Stimulated activated CD4-positive, alpha-beta T cell treated with anti-CD3 and anti-CD28 coated beads, TNF-alpha, amount 100 ng/mL, for 1 hour (primary cell): ENCODE results near the gene DLX1.
"Not testable (repeated sequence)": the region's sequence is repeated elsewhere in the genome, so short reads cannot be mapped to it uniquely, and the experiment has no call there.

ENCODE experiments used
- DNase-seq, 3 donors: peaks; one replicate each; pipeline ENCODE4 v3.0.0-alpha.2; 2020; ENCODE audit warnings: low read depth in 3 of 3, low spot score in 1 of 3

The DLX1 gene

DNA sequence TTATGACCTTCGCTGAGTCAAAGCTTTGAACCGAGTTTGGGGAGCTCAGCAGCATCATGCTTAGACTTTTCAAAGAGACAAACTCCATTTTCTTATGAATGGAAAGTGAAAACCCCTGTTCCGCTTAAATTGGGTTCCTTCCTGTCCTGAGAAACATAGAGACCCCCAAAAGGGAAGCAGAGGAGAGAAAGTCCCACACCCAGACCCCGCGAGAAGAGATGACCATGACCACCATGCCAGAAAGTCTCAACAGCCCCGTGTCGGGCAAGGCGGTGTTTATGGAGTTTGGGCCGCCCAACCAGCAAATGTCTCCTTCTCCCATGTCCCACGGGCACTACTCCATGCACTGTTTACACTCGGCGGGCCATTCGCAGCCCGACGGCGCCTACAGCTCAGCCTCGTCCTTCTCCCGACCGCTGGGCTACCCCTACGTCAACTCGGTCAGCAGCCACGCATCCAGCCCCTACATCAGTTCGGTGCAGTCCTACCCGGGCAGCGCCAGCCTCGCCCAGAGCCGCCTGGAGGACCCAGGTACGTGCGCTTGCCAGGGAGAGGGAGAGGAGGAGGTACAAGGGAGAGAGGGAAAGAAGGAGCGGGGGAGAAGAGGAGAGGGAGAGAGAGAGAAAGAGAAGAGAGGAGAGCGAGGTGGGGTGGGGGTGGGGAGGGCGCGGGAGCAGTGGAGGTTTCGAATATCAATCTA lies at the start of gene DLX1:
Gene DLX1, plus strand, starts transcription at position 48 of the 700 bp plus-strand sequence. Its CDS starts 171 bp downstream, at position 219.
- DNase-seq = no peak

DNA sequence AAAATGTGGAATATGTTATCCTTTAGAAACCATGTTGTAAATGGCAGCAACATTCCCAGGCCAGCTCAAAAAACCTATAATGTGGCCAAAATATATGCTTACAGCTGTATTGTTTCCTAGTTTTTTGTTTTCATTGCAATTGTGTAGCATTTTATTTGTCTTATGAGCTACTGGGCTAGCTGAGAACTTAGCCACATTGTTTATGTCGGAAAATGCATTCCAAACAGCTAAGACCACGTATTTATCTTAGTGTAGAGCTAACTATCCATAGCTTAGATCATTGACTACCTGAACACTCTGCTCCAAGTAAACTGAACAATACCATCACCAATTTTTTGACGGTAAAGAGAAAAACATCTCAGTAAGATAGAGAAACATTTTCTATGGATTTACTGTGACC lies 47.2 kb upstream of the DLX1 start:
- no peak for DNase-seq

DNA sequence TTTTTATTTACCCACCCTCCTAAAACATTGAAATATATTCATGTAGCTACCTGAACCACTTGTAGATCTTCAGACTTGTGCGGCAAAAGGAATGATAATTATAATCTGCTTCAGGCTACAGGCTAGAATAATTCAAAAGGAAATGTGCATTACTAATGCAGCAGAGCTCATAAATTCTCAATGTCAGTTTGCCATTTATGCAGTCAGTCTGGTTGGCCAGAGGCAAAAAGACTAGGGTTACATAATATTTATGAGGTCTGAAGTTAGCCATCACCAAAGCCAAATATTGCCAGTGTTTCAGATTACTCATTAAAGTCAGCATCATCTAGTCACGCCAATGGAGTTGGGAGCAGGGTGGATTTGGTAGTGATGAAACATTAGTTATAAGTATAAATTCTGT lies 46.7 kb upstream of the DLX1 start:
- DNase-seq = no peak

DNA sequence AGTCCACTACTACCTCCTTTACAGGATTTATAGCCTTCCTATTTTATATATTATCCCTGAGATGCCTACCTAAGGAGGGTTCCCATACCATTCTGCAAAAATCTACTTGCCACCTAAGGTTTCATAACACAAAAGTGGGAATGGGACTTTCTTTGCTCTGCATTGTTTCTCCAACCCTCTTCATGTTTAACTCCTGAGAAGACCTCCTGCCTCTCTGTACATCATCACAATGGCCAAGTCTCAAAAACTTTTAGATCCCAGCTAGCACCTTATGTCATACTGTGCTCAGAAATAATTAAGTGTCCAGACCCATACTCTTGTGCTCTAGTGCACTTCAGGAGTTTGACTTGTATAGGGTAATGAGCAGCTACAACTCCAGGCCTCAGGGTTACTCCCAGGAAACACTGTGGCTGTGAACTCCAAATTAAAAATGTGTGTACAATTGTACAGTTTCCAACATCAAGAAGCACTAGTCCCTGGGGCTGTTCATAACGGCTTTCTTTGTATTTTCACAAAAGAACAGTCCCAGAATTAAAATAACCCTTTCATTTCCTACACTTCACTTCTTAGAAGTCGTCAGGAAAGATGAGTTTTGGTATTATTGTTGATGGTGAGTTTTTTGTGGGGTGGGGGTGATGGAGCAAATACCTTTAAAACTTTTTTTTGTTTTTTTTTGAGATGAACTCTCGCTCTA lies 46.1 kb upstream of the DLX1 start:
- DNase-seq = no peak

DNA sequence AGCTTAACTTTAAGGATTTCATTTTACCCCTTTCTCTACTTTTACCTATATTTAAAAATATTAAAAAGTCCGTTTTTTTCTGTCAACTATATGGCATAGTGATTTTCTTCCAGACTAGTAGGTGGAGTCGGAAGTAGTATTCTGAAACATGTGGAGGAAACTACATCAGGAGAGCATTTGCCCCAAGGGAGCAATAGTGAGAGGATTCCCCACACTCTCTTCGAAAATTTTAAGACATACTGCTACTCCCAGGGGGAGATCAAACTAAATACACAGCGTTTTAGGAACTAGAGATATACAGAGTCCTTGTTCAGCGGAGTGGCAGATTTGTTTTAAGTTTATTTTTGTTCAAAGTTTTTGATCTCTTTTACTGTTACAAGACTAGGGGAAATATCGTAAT lies 45.0 kb upstream of the DLX1 start:
- DNase-seq = no peak

DNA sequence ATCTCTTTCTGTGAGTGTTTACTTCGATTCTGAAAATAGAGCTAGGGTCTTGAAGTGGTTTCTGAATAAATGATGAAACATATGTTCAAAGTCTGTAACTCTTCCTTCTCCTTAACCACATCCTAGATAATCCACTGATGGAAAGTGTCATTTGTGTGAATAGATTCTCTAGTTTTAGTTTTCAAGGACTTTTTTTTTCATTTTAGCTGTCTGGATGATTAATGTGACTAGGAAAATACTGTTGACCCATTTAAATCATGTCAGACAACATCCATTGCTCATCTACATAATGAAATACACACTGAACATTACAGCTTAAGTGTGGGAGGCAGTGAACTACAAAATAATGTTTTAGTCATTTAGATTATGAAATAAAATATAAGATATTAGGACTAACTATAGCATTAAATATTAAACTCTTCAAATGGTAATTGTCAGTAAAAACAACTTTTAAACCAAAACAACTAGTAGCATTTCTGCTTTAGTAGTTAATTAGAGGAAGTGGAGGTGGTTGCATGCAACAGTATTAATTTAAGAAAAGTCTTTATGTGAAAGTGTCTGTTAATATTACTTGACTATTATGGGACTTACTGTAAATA lies 39.1 kb upstream of the DLX1 start:
- DNase-seq = no peak

DNA sequence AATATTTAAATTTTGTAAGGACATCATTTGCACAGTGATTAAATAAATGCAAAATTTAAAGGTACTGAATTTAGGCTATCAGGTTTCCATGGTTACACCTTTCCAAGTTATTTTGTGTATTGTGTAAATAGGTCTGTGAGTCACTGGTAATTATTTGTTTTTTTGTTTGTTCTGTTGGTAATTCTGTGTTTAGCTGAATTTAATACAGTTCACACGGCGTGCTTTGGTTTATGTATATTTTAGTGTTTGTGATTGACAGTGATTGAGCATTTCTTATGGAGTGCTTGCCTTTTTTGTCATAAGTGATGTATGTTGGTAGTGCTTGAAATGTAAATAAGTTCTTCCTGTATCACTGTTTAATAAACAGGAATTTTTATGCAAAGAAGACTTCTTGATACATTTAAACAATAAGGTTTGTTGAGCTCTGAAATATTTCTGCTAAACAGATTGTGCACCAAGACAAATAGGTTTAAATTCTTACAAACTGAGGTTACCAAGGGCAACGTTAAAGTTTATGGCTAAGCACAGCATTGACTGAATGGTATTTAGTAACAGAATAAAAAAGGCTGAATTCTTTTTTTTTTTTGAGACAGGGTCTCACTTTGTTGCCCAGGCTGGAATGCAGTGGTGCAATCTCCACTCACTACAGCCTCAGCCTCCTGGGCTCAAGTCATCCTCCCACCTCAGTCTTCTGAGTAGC lies 38.3 kb upstream of the DLX1 start:
- DNase-seq = no peak

DNA sequence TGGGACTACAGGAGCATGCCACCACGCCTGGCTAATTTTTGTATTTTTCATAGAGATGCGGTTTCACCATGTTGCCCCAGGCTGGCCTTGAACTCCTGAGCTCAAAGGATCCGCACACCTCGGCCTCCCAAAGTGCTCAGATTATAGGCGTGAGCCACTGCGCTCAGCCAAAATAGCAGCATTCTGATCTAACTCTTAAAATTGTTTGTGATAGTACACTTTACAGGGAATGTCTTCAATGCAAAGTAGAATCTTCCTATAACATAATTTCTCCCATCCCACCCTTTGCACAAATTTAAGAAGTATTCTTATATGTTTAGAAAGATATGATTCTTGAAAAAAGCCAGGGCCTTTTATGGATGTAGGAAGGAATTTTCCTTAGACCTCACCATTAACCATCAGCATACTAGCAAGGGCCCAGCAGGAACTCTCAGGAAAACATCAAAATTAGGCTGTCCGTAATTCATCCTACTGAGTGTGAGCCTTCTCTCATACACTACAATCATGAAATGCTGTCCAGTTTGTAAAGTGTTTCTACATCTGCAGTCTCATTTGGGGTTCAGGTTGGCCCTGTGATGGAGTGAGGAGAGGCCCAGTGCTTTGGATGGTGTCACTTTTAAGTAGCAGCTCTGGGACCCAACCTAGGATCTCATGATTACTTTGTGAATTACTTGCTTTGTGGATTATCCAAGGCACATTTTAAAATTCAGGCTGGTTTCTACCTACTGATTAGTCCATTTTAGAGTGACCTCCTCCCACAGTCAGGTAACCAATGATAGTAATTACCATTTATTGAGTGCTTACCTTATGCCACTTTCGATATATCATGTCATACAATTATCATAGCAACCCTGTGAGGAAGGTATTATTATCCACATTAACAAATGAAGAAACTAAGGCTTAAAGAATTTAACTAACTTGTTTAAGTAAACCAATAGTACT lies 37.5 kb upstream of the DLX1 start:
- DNase-seq = no peak

DNA sequence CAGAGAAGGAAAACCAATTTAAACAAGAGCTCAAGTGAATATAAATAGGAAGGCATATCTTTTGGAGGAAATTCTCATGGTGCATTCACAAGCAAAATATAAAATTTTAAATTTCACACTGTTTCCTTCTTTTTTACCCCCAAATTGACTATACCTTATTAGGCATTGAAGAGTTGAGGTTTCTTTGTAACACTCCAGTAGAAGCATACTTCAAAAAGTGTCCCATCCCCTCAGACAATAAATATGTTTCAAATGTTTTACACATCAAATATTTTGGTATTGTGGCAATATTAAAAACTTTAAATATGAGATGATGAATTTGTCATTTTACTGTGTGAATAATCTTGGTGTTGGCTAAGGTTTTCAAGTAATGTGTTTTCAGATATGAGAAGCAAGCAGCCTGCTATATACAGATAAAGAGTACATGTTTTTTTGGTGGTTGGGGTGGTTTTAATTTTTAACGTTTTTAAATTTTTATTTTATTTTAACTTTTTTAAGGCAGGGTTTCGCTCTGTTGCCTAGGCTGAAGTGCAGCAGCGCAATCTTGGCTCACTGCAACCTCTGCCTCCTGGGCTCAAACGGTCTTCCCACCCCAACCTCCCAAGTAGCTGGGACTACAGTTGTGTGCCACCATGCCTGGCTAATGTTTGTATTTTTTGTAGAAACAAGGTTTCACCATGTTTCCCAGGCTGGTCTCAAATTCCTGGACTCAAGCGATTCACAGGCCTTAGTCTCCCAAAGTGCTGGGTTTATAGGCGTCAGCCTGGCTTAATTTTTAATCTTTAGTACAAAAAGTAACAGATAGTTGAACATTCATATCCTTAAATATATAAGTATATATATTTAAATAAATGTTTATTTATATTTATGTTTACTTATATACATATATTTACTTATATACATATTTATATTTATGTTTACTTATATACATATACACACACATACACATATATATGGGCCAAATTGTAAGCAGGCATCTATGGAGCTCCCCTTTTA lies 36.5 kb upstream of the DLX1 start:
- no peak for DNase-seq

DNA sequence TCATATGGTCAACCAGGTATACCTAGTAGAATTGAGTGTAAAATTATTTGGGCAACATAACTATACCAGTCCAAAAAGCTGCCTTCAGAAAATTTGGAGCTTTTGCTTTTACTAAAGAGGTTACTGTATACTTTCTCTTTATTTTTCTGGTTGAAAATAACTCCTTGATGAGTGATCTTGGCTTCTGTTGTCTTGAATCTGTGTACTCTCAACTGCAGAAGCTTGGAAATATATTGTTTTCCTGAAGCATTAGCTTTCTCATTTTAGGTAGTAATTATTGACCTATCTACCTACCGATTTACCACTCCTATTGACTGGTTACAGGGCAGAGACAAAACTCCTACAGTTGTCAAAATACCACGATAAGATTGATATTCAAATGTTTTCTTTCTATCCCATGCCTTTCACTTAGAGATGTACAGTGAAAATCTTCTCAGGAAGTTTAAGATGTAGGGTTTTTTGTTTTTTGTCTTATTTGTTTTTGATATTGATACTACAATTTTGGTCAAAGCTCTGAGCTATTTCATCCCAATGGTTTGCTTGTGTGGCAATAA lies 35.7 kb upstream of the DLX1 start:
- no peak for DNase-seq

DNA sequence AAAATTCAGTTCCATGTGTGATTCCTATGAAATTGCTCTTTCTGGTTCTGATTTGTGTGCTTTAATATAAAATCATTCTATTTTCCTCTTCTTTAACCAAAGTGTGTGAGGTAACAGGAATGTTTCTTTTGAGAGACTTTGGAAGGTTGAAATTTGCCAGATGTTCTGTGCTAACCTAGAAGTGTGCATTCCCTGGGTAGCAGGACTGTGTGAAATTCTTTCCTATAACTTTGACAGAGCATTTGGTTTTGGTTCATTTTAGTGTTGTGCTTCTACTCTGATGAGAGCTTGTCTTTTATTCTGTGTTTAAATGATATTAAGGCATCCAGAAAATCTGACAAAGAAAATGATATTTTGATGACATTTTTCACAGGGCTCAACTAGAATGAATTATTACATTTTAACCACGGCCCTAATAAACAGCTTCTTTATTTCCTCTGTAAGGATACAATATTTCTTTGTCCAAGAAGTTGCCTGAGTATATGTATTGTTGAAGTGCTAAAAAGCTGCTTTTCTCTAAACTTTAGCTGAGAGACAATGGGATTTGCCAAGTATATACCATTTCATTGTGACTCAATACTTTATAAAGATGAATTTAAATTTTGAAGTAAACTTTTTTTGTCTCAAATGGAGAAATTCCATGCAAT lies 34.7 kb upstream of the DLX1 start:
- no peak for DNase-seq

DNA sequence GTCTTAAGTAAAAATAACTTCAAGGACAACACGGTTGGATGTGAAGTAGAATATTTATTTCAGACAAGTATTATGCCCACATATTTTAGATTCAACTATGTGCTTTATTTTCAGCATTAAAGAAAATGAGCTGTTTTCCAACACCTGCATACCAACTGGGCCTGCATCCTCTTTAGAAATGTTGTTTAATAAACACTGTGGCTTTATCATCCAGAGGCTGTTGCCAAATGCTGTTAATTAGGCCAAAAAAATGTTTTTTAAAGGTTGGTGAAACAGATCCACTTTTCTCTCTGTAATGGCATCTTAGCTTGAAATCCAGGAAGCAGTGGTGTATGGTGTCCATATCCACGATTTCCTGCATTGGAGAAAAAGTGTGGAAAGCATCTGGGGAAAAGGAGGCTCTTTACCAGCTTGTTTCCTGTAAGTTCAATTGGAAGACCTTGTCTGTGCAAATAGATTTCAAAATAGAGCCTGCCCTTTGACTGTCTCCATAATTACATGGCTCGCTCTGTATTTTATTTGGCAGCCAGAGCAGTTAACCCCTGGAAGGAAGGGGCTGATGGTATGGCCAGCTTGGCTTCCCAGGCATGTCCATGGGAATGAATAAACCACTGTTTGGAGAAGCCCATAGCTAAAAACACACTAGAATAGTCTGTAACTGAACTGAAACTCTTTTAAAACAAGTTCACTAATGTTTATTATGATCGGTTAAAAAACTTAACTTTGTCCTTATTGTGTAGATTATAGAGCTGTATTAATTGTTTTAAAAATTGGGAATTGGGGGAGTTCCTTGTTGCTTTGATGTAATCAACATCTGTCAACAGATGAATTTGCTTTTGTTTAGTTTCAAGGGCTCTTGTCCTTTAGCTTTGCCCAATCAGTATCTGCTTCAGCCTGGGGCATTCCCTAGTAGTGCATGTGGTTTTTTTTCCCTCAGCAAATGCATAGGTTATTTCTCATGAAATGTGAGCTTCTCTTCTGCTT lies 33.0 kb upstream of the DLX1 start:
- DNase-seq = no peak

DNA sequence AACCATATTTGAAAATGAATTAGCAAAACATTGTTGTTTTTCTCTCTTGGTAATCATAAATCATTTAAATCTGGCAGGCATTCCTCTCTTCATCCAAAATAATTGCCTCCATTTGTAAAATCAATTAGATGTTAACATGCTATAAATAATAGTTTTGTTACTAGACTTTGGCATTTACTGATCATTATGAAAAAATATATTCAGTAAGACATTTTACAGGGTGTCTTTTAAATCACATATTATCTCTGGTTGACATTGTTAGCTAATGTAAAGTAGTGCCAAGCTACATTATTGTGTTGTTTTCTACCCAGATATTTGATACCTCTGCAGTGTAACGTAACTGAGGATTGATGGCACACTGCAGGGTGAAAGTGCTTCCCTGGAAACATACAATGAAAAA lies 31.8 kb upstream of the DLX1 start:
- no peak for DNase-seq

DNA sequence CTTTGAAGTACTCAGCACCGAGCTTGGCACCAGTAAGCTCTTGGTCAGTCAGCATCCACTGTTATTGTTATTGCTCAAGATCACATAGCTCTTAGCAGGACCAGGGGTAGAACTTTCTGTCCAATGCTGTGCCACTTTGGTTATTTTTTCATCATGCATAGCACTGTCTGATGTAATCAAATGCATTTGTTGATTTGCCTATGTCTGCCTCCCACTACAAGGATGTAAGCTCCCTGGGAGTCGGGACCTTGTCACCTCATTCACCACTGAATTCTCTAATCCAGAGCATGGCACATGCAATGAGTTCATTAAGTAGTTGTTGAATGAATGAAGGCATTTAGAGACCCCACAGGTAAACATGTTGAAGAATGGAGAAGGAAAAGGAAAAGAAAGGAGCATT lies 29.0 kb upstream of the DLX1 start:
- no peak for DNase-seq

DNA sequence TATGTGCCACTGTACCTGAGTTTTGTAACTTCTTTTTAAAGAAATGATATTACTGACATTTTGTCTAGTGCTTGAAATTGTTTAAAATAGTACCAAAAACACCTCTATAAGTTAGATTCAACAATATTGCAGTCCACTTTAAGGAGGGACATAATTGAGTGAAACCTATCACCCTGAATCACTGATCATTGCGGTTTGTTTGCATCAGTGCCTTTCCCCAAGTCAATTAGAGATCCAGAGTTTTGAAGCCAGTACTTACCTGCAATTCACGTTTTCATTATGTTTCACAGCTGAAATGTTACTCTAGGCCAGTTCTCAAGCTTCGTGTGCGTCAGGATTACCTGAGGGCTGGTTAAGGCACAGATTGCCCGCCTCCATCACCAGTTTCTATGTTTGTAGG lies 26.6 kb upstream of the DLX1 start:
- no peak for DNase-seq

DNA sequence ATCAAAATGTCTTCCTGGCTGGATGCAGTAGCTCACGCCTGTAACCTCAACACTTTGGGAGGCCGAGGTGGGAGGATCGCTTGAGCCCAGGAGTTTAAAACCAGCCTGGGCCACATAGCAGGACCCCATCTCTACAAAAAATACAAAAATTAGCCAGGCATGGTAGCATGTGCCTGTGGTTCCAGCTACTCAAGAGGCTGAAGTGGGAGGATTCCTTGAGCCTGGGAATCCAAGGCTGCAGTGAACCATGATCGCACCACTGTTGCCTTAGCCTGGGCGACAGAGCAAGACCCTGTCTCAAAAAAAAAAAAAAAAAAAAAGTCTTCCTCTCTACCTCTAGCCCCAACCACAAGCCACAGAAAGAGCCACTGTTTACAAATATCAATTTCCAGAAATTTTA lies 25.2 kb upstream of the DLX1 start:
- not testable (repeated sequence) for DNase-seq

DNA sequence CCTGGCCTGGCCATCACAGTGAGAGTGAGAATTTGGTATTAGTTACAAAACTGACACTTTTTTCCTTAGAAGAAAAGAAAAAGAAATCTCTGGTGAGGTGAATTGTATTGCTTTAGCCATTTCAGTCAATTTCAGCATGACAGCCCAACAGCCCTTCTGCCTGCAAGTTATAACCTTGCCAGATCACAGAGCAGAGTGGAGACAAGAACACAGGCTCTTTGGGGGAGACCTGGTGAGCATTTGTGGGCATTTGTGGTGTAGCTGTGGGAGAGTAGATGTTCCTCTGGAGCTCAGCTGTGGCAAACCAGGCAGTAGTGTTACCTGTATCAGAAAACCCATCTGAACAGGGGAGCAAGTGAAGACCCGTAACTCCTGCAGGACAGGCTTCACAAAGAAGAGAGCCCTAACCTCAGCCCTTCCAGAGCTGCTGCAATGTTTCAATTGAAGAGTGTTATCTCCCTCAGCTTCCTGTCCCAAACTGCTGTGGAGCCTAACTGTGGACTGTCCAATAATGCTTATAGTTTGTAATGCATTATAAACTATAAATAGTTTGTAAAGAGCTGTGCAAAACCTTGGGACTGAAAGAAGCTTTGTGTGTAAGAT lies 22.8 kb upstream of the DLX1 start:
- no peak for DNase-seq
